Muscle layer of duodenum (tissue), 2 donors: ENCODE measurements around the gene SOWAHB.
"Not testable (repeated sequence)": the region's sequence is repeated elsewhere in the genome, so short reads cannot be mapped to it uniquely, and the experiment has no call there.

ENCODE experiments used
- H3K27ac ChIP-seq: one replicate; pipeline ENCODE4 v1.7.0; 2013; ENCODE audit warnings: mild to moderate bottlenecking, low read length
- H3K27me3 ChIP-seq: one replicate; pipeline ENCODE4 v1.7.0; 2013; ENCODE audit warnings: low read depth, mild to moderate bottlenecking, control low read depth, low read length
- H3K36me3 ChIP-seq, 2 donors: one replicate each; pipeline ENCODE4 v1.7.0; 2013; ENCODE audit warnings: low read length in 2 of 2, control low read depth in 1 of 2, mild to moderate bottlenecking in 1 of 2; ENCODE audit not compliant: insufficient read depth in 2 of 2, control insufficient read depth in 1 of 2
- H3K4me1 ChIP-seq, 2 donors: one replicate each; pipeline ENCODE4 v1.7.0; 2013; ENCODE audit warnings: low read length in 2 of 2, mild to moderate bottlenecking in 2 of 2, control low read depth in 1 of 2, moderate library complexity in 1 of 2; ENCODE audit not compliant: insufficient read depth in 2 of 2, control insufficient read depth in 1 of 2
- H3K4me3 ChIP-seq, 2 donors: one replicate each; pipeline ENCODE4 v1.7.0; 2013; ENCODE audit warnings: low read length in 2 of 2, low read depth in 1 of 2, mild to moderate bottlenecking in 1 of 2
- H3K9me3 ChIP-seq, 2 donors: one replicate each; pipeline ENCODE4 v1.7.0; 2013; ENCODE audit warnings: low read length in 2 of 2, control low read depth in 1 of 2, mild to moderate bottlenecking in 1 of 2; ENCODE audit not compliant: control insufficient read depth in 1 of 2
- donor health status: healthy.

SOWAHB gene

DNA sequence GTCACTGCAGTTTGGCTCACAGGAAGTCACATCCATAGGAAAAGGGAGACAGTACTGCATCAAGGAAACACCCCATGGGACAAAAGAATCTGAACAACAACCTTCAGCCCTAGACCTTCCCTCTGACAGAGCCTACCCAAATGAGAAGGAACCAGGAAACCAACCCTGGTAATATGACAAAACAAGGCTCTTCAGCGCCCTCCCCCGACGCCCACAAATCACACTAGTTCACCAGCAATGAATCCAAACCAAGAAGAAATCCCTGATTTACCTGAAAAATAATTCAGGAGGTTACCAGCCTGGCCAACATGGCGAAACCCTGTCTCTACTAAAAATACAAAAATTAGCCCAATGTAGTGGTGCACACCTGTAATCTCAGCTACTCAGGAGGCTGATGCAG, 29.2 kb downstream of the SOWAHB start:
- not testable (repeated sequence) for H3K27me3 ChIP-seq, H3K9me3 ChIP-seq, H3K36me3 ChIP-seq, H3K27ac ChIP-seq, H3K4me1 ChIP-seq, H3K4me3 ChIP-seq

DNA sequence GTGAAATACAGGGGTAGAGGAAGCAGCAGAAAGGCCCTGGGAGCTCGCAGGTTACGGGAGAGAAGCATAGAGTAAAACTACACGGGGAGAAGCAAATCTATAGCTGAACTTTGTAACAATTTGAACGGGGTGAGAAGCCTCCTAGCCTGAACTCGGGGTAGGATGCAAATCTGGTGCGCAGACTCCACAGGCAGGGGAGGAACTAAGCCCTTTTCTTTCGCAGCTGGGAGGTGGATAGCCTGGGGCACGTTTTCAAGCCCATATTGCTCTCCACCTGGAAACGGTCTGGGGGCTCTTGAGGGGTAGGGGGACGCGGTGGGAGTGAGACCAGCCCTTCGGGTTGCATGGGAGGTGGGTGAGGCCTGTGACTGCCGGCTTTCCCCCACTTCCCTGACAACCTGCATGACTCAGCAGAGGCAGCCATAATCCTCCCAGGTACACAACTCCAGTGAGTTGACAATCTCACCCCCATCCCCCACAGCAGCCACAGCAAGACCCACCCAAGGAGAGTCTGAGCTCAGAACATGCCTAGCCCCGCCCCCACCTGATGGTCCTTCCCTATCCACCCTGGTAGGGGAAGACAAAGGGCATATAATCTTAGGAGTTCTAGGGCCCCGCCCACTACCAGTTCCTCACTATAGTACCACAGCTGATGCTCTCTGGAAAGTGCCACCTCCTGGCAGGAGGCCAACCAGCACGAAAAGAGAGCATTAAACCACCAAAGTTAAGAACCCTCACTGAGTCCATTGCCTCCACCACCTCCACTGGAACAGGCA, 29.9 kb downstream of the SOWAHB start:
- Histone ChIP-seq H3K4me3 (no peak overlapping the region), H3K9me3 (no peaks in the 10 kb centered on the region), H3K36me3 (no peaks in the 10 kb centered on the region), H3K27me3 (no peaks in the 10 kb centered on the region), H3K27ac (no peak overlapping the region), H3K4me1 (no peaks in the 10 kb centered on the region)

DNA sequence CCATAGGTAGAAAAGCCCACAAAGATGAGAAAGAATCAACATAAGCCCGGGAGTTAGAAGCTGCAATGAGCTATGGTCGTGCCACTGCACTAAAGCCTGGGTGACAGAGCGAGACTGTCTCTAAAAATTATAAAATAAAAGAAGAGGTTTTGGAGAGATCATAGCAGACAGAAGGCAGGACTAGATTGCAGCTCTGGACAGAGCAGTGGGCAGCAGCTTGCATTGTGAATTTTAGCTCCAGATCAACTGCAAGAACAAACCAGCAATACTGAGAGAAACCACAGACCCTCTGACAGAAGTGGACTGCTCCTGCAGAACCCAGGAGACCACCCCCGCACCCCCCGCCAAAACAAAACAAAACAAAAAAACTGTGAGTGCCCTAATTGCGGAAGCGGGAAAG, 30.6 kb downstream of the SOWAHB start:
- no peak overlapping the region for H3K4me3 ChIP-seq
- H3K36me3 ChIP-seq, result no peaks in the 10 kb centered on the region
- no peaks in the 10 kb centered on the region for H3K9me3 ChIP-seq
- no peaks in the 10 kb centered on the region for H3K27me3 ChIP-seq
- no peaks in the 10 kb centered on the region for H3K4me1 ChIP-seq
- no peak overlapping the region for H3K27ac ChIP-seq

DNA sequence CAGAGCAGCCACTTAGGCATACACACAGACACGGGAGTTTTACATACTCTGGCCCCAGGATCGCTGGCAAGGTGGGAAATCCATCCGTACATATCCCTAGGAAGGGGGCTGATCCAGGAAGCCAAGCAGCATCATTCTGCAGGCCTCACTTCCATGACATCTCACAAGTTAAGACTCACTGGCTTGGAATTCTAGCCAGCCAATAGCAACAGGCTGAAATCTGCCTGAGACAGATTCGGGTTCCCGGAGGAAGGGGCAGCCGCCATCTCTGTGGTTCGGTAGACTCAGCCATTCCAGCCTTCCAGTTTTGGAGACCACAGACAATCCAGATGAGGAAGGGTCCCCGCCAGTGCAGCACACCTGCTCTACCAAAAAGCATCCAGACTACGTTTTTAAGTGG, 31.3 kb downstream of the SOWAHB start:
- Histone ChIP-seq H3K9me3 (no peaks in the 10 kb centered on the region), H3K4me3 (no peak overlapping the region), H3K27ac (no peak overlapping the region), H3K36me3 (no peaks in the 10 kb centered on the region), H3K27me3 (no peaks in the 10 kb centered on the region), H3K4me1 (no peaks in the 10 kb centered on the region)

DNA sequence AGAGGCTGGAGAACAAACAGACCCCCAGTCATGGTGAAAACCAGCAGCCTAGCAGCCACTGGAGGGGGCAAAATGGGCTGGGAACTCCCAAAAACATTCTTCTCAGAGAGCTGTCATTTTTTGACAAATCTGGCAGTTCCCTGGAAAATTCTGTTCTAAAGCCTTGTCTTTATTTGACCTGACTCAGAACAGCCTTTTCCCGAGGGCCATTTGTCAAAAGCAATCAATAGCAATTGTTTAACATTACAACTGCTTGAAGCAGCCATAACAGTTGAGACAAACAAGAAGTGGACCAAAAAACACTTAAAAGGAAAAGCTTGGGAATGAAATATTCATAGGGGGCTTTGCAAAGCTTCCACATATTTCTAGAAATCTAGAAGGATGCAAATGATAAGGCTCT, 39.6 kb downstream of the SOWAHB start:
- no peaks in the 10 kb centered on the region for H3K27me3 ChIP-seq
- no peaks in the 10 kb centered on the region for H3K36me3 ChIP-seq
- H3K4me1 ChIP-seq, result peaks cover 0 to 4% of the 10 kb centered on the region in 2 donors
- no peaks in the 10 kb centered on the region for H3K9me3 ChIP-seq
- no peak overlapping the region for H3K27ac ChIP-seq
- no peak overlapping the region for H3K4me3 ChIP-seq

DNA sequence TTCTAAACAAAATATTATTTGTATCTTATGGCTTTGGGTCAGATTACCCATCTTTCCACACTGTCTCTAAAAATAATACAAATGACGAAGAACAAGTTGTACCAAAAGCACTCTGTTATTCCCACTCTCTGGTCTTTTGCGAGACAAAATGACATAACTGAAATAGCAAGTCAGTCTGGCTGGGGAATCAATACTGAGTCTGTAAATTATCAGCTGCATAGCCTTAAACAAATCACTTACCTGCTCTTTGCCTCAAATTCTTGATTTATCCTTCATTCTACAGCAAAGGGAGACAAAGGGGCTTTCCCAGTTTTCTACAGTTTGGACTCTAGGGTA, 40.9 kb downstream of the SOWAHB start:
- no peaks in the 10 kb centered on the region for H3K27me3 ChIP-seq
- peaks cover 0 to 4% of the 10 kb centered on the region in 2 donors for H3K4me1 ChIP-seq
- H3K36me3 ChIP-seq, result no peaks in the 10 kb centered on the region
- no peak overlapping the region for H3K4me3 ChIP-seq
- no peak overlapping the region for H3K27ac ChIP-seq
- no peaks in the 10 kb centered on the region for H3K9me3 ChIP-seq

DNA sequence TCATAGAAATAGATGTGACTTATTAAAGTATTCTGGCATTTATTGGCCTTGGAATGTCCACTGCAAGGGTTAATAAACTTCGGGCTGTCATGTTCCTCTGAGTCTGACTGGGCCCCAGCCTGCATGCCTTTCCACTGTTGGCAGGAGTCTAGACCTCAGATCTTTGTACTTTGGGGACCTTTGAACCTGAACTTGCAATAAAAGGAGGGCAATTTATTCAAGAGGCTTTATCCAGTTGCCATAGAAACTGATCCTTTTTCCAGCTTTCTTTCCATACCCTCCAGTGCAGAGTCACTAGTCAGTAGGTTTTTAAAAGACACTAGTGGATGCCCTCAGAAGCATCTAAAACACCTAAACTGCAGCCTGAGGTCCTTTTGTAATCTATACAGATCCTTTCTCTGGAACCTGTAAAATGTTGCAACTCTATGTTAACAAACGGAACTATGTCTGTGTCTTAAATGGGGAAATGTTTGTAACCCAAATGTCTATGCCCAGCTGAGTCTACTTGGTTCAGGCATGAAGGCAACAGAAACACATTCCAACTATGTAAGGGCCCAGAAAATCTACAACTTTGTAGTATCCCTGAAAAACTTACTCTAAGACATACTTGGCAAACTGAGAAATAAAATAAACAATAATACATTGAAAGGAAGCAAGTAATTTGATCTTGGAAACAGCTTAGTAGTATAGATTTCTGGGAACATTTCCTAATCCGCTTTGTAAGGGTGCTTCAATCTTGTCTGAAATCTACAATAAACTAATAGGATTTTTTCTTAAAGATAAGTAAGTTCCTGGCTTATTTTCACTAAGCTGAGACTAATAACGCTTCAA, 41.5 kb downstream of the SOWAHB start:
- Histone ChIP-seq H3K4me1 (peaks cover 0 to 4% of the 10 kb centered on the region in 2 donors), H3K9me3 (no peaks in the 10 kb centered on the region), H3K36me3 (no peaks in the 10 kb centered on the region), H3K4me3 (no peak overlapping the region), H3K27ac (no peak overlapping the region), H3K27me3 (no peaks in the 10 kb centered on the region)

DNA sequence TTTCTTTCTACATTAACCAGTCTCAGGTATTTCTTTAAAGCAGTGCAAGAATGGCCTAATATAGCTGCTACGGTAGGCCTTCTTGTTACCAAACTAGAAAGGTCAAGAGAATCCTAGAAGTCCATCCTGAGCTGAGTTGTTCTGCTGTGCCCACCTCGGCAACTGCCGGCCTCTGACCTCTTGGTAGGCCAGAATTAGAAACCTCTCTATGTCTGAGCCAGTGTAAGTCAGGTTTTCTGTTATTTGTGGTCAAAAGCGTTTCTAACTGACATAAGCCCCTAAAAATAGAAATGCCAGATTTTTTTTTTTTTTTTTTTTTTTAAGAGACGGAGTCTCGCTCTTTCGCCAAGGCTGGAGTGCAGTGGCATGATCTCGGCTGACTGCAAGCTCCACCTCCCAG, 43.1 kb downstream of the SOWAHB start:
- Histone ChIP-seq H3K27ac (no peak overlapping the region), H3K4me3 (no peak overlapping the region), H3K9me3 (no peaks in the 10 kb centered on the region), H3K27me3 (no peaks in the 10 kb centered on the region), H3K4me1 (peaks cover 0 to 4% of the 10 kb centered on the region in 2 donors), H3K36me3 (no peaks in the 10 kb centered on the region)

DNA sequence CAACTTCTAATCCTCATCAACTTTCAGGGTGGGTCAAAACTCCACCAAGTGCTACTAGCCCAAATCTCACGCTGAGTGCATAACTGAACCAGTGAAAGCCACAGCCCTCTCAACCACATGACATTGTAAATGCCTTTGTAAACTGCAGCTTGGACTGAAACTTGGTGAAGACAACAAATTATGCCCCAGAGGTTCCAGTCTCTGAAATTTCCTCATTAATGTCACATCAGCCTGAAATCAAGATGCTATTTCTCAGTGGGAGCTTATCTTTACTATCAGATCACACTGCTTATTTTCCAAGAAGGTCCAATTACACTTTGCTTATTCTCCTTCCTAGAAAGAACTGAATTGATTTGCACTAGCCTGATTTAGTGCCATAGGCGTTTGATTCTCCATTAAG, 46.6 kb downstream of the SOWAHB start:
- H3K36me3 ChIP-seq, result no peaks in the 10 kb centered on the region
- H3K27ac ChIP-seq, result no peak overlapping the region
- H3K4me3 ChIP-seq, result no peak overlapping the region
- H3K9me3 ChIP-seq, result no peaks in the 10 kb centered on the region
- H3K4me1 ChIP-seq, result peaks cover 0 to 4% of the 10 kb centered on the region in 2 donors
- no peaks in the 10 kb centered on the region for H3K27me3 ChIP-seq

DNA sequence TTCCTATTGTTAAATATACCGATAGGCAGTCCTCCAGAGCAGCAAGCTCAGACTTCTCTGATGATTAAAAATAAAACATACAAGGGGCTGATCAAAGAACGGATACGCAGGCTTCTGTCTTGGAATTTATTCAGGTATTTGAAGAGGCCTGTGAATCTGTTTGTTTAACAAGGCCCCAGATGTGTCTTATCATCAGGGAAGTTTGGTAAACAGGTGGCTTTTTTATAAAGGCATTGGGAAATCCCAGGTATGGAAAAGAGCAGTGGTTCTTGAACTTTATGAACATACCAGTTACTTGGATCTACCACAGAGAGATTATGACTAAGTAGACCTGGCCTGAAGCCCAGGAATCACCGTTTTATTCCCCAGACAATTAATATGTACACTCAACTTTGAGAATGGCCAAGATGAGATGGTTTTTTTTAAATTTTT, 47.9 kb downstream of the SOWAHB start:
- no peaks in the 10 kb centered on the region for H3K36me3 ChIP-seq
- no peak overlapping the region for H3K27ac ChIP-seq
- H3K9me3 ChIP-seq, result no peaks in the 10 kb centered on the region
- no peaks in the 10 kb centered on the region for H3K4me1 ChIP-seq
- H3K27me3 ChIP-seq, result no peaks in the 10 kb centered on the region
- no peak overlapping the region for H3K4me3 ChIP-seq
